Measurements from ENCODE around the gene RASGRP2. TPM values are rescaled to one million over a fixed set of nuclear protein-coding genes. Genes with fewer than 3 reads are reported as not detected.

The RASGRP2 gene
- total RNA-seq, 1 donor from 2014 or later = 139 TPM

GRCh38 chr11:64687643-64688533 is 56.1 kb downstream of the RASGRP2 start:
- peak overlapping the region; percentile 91 for H3K4me3 Mint-ChIP-seq (ENCODE audit: unreplicated experiment)
- H3K9me3 Mint-ChIP-seq (ENCODE audit: unreplicated experiment) = no peaks in the 10 kb centered on the region
- DNase-seq (ENCODE audit: low spot score) = no peak
- peaks cover 23% of the 10 kb centered on the region for H3K4me1 Mint-ChIP-seq (ENCODE audit: unreplicated experiment)
- peaks cover 8% of the 10 kb centered on the region for H3K36me3 Mint-ChIP-seq (ENCODE audit: low read depth, unreplicated experiment)
- no peak overlapping the region for H3K27ac Mint-ChIP-seq (ENCODE audit: unreplicated experiment)
- no peak for TF ChIP-seq CTCF (IDR thresholded peaks at IDR 0.05; ENCODE audit: unreplicated experiment)
- H3K27me3 Mint-ChIP-seq (ENCODE audit: unreplicated experiment) = peaks cover 2% of the 10 kb centered on the region

GRCh38 chr11:64687204-64687603 is 56.7 kb downstream of the RASGRP2 start:
- no peak for TF ChIP-seq CTCF (IDR thresholded peaks at IDR 0.05; ENCODE audit: unreplicated experiment)
- DNase-seq (ENCODE audit: low spot score) = no peak
- Mint-ChIP-seq H3K4me1 (ENCODE audit: unreplicated experiment) (peaks cover 16% of the 10 kb centered on the region), H3K9me3 (ENCODE audit: unreplicated experiment) (no peaks in the 10 kb centered on the region), H3K36me3 (ENCODE audit: low read depth, unreplicated experiment) (peaks cover 8% of the 10 kb centered on the region), H3K4me3 (ENCODE audit: unreplicated experiment) (no peak overlapping the region), H3K27ac (ENCODE audit: unreplicated experiment) (no peak overlapping the region), H3K27me3 (ENCODE audit: unreplicated experiment) (peaks cover 5% of the 10 kb centered on the region)

- DNase-seq (ENCODE audit: low spot score) = no peak
- Mint-ChIP-seq H3K4me3 (ENCODE audit: unreplicated experiment) (peak overlapping the region; percentile 25), H3K9me3 (ENCODE audit: unreplicated experiment) (no peaks in the 10 kb centered on the region), H3K27ac (ENCODE audit: unreplicated experiment) (no peak overlapping the region), H3K36me3 (ENCODE audit: low read depth, unreplicated experiment) (peaks cover 8% of the 10 kb centered on the region), H3K27me3 (ENCODE audit: unreplicated experiment) (peaks cover 5% of the 10 kb centered on the region), H3K4me1 (ENCODE audit: unreplicated experiment) (peaks cover 12% of the 10 kb centered on the region)
- no peak for TF ChIP-seq CTCF (IDR thresholded peaks at IDR 0.05; ENCODE audit: unreplicated experiment)
Observed at GRCh38 chr11:64686466-64687170, 57.3 kb downstream of the RASGRP2 start.

- H3K27ac Mint-ChIP-seq (ENCODE audit: unreplicated experiment) = no peak overlapping the region
- H3K36me3 Mint-ChIP-seq (ENCODE audit: low read depth, unreplicated experiment) = peaks cover 8% of the 10 kb centered on the region
- no peak overlapping the region for H3K4me3 Mint-ChIP-seq (ENCODE audit: unreplicated experiment)
- no peak for DNase-seq (ENCODE audit: low spot score)
- no peak for TF ChIP-seq CTCF (IDR thresholded peaks at IDR 0.05; ENCODE audit: unreplicated experiment)
- H3K4me1 Mint-ChIP-seq (ENCODE audit: unreplicated experiment) = peaks cover 6% of the 10 kb centered on the region
- no peaks in the 10 kb centered on the region for H3K9me3 Mint-ChIP-seq (ENCODE audit: unreplicated experiment)
- peaks cover 5% of the 10 kb centered on the region for H3K27me3 Mint-ChIP-seq (ENCODE audit: unreplicated experiment)
Observed at GRCh38 chr11:64685536-64685935, 58.4 kb downstream of the RASGRP2 start.

DNA sequence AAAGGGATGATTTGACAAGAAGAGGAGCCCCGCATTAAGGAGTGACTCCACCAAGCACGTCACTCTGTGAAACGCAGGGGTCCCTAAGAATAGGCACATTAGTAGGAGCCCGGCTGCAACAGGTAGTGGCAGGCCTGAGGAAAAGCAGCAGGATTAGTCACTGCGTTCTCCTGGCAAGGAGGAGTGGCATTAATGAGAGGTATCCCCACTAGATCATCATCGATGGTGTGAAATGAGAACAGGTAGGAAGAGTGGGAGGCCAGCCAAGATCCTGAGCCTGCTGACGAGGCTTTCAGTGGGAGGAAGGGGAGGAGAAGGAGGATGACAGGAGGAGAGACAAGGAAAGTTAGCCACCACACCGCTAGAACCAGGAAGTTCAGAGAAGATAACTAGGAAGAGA is 59.6 kb downstream of the RASGRP2 start:
- peaks cover 8% of the 10 kb centered on the region for H3K36me3 Mint-ChIP-seq (ENCODE audit: low read depth, unreplicated experiment)
- no peak overlapping the region for H3K4me3 Mint-ChIP-seq (ENCODE audit: unreplicated experiment)
- no peaks in the 10 kb centered on the region for H3K9me3 Mint-ChIP-seq (ENCODE audit: unreplicated experiment)
- H3K27me3 Mint-ChIP-seq (ENCODE audit: unreplicated experiment) = peaks cover 5% of the 10 kb centered on the region
- TF ChIP-seq CTCF (IDR thresholded peaks at IDR 0.05; ENCODE audit: unreplicated experiment) = no peak
- no peak for DNase-seq (ENCODE audit: low spot score)
- H3K4me1 Mint-ChIP-seq (ENCODE audit: unreplicated experiment) = peaks cover 3% of the 10 kb centered on the region
- peak overlapping the region; percentile 10 for H3K27ac Mint-ChIP-seq (ENCODE audit: unreplicated experiment)

Data from endothelial cell (in vitro differentiated cells).